GM21576 (cell line): Measurements from ENCODE around the gene TPPP.

Source experiments
- ATAC-seq: cut with Tn5 transposase; IDR thresholded peaks from one replicate; pipeline ENCODE4 v1.9.1; 2021; ENCODE audit warnings: mild to moderate bottlenecking, moderate library complexity; ENCODE audit not compliant: unreplicated experiment

The TPPP gene

DNA sequence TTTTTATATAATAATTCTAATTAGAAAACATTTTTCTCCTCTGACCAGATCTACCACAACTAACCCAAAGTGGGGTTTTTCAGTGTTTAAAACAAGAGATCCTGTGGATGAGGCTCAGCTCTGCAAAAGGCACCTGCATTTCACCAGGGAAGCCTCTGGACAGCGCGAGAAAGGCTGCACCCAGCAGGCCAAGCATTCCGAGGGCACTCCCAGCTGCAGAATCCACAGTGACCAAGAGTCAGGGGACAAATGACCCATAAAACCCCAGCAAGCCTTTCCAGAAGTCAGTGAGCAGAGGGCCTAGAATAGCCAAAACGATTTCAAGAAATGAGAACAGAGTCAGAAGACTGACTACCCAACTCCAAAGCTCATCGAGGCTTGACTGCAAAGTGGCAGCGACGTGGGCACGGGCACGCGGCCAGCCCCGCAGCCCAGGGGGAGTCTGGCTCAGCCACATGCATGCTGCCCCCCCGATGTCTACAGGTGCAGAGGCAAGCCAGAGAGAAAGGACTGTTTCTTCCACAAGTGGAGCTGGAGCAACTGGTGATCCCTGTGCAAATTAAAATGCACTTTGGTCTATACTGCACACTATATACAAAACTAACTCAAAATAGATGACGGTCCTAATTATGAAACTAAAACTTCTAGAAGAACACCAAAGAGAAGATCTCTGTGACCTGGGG lies 26.2 kb downstream of the TPPP start:
- no peak for ATAC-seq

- no peak for ATAC-seq
Measured at GRCh38 chr5:665956-666711, 27.0 kb downstream of the TPPP start.

DNA sequence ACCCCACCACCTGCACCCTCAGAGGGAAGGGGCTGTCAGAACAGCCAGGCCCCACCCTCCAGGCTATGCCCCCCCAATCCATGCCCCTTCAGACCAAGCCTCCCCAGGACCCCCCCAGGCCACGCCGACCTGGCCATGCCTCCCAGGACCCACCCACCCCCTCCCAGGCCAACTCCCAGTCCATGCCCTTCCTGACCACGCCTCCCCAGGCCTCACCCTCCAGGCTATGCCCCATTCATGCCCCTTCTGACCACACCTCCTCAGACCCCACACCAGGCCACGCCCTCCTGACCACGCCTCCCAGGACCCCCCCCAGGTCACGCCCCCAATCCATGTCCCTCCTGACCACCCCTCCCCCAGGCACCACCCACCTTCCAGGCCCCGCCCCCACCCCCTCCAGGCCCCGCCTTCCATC lies 27.6 kb downstream of the TPPP start:
- no peak for ATAC-seq

DNA sequence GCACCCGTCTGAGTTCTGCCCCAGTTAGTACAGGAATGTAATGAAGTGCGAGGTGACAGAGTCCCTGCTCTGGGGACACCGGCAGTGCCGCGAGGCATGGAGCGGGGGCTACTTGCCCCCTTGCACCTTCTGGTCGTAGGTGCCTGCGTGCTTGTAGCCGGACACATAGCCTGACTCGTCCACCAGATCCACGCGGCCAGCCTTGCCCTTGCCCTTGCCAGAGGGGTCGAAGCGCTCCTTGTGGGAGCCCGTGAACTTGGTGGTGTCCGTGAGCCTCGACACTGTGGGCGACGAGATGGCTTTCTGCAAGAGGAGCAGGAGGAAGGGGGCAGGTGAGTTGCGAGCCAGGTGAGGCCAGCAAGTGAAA lies 28.2 kb downstream of the TPPP start:
- ATAC-seq: no peak

DNA sequence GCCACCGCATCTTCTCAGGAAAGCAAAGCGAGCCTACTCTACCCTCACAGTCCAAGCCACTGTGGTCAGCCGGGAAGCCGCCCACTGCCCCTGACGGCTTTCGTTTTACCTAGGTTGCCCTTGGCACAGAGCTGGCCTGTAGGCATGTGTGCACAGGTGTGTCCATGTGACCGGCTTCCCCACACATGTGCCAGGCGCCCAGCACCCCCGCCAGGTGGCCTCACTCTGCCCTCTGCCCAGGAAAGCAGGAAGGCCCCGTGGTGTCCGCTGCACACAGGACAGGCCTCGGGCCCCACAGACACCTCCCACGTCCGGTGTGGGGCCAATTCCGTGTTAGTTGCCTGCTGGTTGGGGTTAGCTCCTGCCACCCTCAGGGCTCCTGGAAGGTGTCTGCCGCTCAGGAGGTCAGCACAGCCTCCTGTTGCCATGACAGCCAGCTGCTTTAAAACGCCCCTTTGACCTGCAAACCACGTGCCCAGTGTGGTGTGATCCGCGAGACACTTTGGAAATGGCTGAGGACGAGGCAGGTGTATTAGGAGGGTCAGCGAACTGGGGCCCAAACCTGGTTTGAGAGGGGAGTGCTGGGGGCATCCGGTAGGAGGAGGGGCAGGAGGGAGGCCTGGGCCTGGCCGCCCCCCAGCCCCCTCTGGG lies 28.7 kb downstream of the TPPP start:
- ATAC-seq: no peak

DNA sequence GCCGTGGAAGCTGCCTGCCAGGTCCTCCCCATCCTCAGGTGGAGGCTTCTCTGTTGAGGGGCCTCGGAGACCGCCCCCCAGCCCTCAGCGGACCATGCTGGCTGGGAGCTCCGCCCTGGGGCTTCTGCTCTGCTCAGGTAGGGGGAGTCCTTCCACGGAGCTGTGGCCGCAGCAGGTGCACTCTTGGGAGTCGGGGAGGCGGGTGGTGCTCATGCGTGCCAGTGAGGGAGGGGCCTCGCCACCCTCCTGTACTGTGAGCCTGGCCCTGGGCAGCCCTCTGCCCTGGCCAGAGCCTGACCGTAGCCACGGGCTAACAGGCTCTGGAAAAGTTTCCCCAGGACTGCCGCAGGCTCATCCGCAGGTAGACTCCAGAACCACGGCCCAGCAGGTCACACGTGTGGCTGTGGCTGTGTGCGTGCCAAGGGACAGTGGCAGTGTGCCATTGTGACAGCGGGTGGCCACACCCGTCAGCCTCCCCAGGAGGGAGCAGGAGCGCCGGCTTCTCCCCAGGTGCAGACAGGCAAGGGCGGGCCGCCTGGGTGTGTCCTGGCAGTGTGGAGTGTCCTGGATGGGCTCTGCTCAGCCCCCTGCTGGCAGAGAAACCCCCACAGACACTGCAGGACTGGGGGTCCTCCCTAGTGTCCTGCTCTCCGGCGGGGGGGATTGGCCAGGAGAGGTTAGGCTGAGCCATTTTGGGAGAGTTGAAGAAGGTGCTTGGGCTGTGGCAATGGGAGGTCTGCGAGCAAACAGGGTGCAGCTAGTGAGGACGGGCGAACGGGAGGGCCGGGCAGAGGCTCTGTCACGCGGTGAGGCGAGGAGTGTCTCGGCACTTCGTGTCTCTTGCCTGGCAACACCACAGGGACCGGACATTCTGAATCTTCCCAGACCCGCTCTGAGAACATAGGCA lies 29.5 kb downstream of the TPPP start:
- ATAC-seq: no peak

DNA sequence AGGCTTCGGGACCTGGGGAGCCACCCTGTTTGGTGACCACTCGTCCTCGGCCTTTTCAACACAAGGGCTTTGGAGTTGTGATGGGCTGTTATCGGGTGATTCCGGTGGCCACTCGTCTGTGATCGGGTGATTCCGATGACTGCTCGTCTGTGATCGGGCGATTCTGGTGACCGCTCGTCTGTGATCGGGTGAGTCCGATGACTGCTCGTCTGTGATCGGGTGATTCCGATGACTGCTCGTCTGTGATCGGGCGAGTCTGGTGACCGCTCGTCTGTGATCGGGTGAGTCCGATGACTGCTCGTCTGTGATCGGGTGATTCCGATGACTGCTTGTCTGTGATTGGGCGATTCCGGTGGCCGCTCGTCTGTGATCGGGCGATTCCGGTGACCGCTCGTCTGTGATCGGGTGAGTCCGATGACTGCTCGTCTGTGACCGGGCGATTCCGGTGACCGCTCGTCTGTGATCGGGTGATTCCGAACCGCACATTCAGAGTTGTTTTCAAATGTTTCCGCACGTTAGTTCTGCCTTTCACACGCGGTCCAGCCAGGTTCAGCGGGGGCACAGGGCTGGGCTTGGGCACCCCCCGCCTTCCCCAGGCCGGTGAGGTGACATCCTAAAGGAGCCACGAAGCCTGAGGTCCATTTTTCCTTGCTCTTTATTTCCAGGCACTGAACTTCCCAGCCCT lies 30.3 kb downstream of the TPPP start:
- ATAC-seq: no peak

- no peak for ATAC-seq
Measured at GRCh38 chr5:661891-662750, 31.0 kb downstream of the TPPP start.

DNA sequence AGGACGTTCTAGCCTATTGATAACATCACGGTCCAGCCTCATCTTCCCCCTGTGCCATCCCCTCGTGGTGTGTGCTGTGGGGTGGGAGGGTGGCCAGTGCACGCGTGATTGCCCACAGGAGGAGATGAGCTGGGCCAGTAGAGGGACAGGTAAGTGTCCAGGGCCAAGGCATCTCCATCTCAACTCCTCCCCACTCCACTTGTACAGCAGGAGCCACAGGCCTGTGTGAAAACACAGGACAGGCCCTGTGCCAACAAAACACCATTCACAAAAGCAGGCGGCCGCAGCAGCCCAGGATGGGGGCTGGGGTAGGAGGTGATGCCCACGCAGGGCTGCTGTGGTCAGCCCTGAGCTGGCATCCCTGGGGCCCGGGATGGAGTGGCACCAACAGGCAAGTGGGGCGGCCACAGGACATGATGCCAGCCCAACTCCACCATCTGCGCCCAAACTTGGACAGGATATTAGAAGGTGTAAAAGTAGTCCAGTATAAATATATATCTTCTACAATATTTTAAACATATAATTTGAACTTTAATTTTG lies 32.6 kb downstream of the TPPP start:
- no peak for ATAC-seq

DNA sequence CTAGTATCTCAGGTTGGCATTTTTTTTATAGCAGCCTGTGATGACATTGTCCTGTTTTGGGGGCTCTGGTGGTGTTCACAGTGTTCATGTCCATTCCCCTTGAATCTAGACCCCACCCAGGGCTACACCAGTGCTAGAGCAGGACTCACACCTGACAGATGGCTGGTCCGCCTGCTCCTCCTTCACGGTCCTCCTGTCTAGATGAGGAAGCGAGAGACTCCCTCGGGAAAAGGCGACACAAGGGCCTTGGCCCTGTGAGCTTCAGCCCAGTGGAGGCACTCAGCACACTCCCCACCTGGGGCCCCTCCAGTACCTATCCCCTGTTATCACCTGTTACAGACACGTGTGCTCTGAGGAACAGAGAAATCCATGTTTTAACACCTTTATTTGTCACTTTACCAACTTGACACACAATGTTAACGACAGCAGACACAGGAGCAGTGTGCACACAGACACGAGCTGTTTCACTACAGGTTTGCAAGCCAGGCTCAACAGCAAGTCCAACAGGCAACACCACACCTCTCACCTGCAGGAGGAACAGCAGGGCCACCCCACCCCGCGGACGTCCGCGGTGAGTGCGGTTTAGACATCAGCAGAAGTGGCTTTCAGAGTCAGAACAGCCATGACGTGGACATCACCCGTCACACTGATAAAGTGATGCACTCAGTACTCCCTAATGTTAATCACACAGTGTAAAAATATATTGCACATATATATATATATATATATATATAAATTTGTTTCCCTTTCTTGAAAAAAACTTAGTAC lies 33.5 kb downstream of the TPPP start:
- ATAC-seq: no peak

DNA sequence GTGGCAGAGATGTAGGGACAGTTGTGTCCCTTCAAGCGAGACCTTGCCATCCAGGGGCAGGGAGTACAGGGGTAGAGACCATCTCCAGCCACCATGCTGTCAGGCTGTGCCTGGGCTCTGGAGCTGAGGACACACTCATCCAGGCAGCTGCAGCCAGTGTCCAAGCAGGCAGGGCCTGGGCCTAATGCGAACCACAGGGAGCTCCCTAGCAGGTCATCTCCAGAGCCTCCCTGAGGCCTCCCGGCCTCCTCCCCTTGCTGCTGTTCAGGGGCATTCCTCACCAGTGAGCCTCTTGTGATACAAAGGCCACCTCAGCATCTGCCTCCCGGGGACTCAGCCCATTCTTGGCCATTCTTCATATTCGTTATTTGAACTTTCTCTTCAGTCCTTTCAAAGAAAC lies 35.0 kb downstream of the TPPP start:
- no peak for ATAC-seq

- ATAC-seq: no peak
Measured at GRCh38 chr5:657570-657969, 35.6 kb downstream of the TPPP start.

GRCh38 chr5:655406-655805 lies 37.7 kb downstream of the TPPP start:
- ATAC-seq: no peak

- no peak for ATAC-seq
Measured at GRCh38 chr5:654071-654778, 38.9 kb downstream of the TPPP start.

- ATAC-seq: no peak
Measured at GRCh38 chr5:652773-653350, 40.3 kb downstream of the TPPP start.

GRCh38 chr5:652023-652515 lies 41.1 kb downstream of the TPPP start:
- ATAC-seq: no peak

DNA sequence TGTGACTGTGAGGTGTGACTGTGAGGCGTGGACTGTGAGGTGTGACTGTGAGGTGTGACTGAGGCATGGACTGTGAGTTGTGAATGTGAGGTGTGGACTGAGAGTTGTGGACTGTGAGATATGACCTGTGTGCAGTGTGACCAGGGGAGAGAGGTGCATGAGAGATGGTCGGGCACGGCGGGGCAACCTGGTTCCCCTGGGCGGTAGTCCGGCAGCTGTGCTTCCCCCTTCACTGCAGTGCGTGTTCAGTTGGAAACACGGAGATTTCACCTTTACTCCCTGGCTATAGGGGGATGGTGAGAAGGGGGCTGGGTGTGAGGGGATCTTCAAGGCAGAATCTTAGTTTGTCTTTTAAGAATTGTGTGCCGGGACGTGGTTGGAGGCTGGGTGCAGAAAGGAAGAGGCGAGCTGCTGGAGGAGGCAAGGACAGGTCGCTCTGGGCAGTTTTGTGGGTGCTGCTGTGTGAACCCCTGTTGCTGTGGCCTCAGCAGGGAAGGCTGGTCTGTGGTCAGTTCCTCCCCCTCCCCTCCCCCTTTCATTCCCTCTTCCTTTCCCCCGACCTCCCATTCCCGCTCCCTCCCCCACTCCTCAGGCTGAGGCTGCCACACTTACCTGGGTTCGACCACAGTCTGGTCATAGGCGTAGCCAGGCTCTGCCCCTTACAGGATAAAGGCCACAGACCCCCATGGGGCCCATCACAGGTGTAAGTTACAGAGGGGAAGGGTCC lies 41.7 kb downstream of the TPPP start:
- ATAC-seq: no peak
